Common myeloid progenitor, CD34-positive (primary cell): ENCODE results near the gene ARPP21.

Source experiments
- CTCF ChIA-PET: fragments of 350-600 bp; sonication (Branson Sonifier 250); formaldehyde crosslinking; loops from one replicate; lab custom pipeline; 2021; ENCODE audit warnings: antibody characterized with exemption; lab: Charles Lee
- POLR2A ChIA-PET: fragments of 350-600 bp; sonication (Branson Sonifier 250); formaldehyde crosslinking; loops from one replicate; lab custom pipeline; 2021; ENCODE audit warnings: antibody characterized with exemption; lab: Charles Lee
- DNase-seq, 3 donors: peaks; one replicate each; pipeline versions ENCODE4 v3.0.0 to v3.0.0-alpha.2; 2013
- H3K27ac ChIP-seq, 2 experiments: 1 replicate in 1 of 2; 2 replicates in 1 of 2; pipeline ENCODE4 v1.7.0; 2013; ENCODE audit warnings: inconsistent platforms in 2 of 2, low read length in 2 of 2, mild to moderate bottlenecking in 2 of 2, low read depth in 1 of 2, moderate library complexity in 1 of 2; ENCODE audit not compliant: severe bottlenecking in 2 of 2, insufficient read depth in 1 of 2, poor library complexity in 1 of 2
- H3K27me3 ChIP-seq, 5 experiments: replicated peaks in 2 of 5; 1 replicate in 3 of 5; 2 replicates in 2 of 5; pipeline versions ENCODE4 v1.6.1 to v1.7.0; 2013; ENCODE audit warnings: low read length in 4 of 5, mild to moderate bottlenecking in 2 of 5, moderate library complexity in 2 of 5, inconsistent platforms in 1 of 5; ENCODE audit not compliant: insufficient read depth in 5 of 5, control insufficient read depth in 4 of 5
- H3K36me3 ChIP-seq, 4 experiments: 1 replicate in 2 of 4; 2 replicates in 2 of 4; pipeline versions ENCODE4 v1.6.1 to v1.7.0; 2013; ENCODE audit warnings: low read length in 3 of 4, control low read depth in 1 of 4, mild to moderate bottlenecking in 1 of 4; ENCODE audit not compliant: control insufficient read depth in 4 of 4, insufficient read depth in 4 of 4
- H3K4me1 ChIP-seq, 4 experiments: 1 replicate in 3 of 4; 2 replicates in 1 of 4; pipeline versions ENCODE4 v1.6.1 to v1.7.1; 2013; ENCODE audit warnings: low read length in 3 of 4, mild to moderate bottlenecking in 3 of 4, control low read depth in 1 of 4, inconsistent platforms in 1 of 4, moderate library complexity in 1 of 4; ENCODE audit not compliant: control insufficient read depth in 4 of 4, insufficient read depth in 4 of 4; ENCODE audit errors: control extremely low read depth in 1 of 4
- H3K4me3 ChIP-seq, 7 experiments: 1 replicate in 4 of 7; 2 replicates in 3 of 7; pipeline versions ENCODE4 v1.5.1 to v1.7.0; 2013; ENCODE audit warnings: mild to moderate bottlenecking in 7 of 7, low read length in 6 of 7, moderate library complexity in 6 of 7, inconsistent platforms in 2 of 7, low read depth in 2 of 7, control low read depth in 1 of 7; ENCODE audit not compliant: insufficient read depth in 4 of 7, control insufficient read depth in 1 of 7; ENCODE audit errors: extremely low read depth in 1 of 7
- H3K9me3 ChIP-seq, 5 experiments: 1 replicate in 4 of 5; 2 replicates in 1 of 5; pipeline versions ENCODE4 v1.6.1 to v1.7.1; 2013; ENCODE audit warnings: low read length in 4 of 5, mild to moderate bottlenecking in 2 of 5, inconsistent platforms in 1 of 5, low read depth in 1 of 5, moderate library complexity in 1 of 5; ENCODE audit not compliant: control insufficient read depth in 4 of 5, insufficient read depth in 2 of 5; ENCODE audit errors: control extremely low read depth in 1 of 5
- WGBS: methylation state at CpG from one replicate; pipeline ENCODE4 v1.1.5; 2013; ENCODE audit not compliant: insufficient coverage; 5-methylcytosine and 5-hydroxymethylcytosine counted together

The ARPP21 gene

GRCh38 chr3:35680866-35681650, 41.7 kb downstream of the ARPP21 start:
- H3K4me3 ChIP-seq = no peak overlapping the region

GRCh38 chr3:35685153-35685552, 45.8 kb downstream of the ARPP21 start:
- CTCF ChIA-PET = no interaction called here

More at GRCh38 chr3:35680866-35681650, 41.7 kb downstream of the ARPP21 start:
- no peaks in the 10 kb centered on the region for H3K36me3 ChIP-seq
- 100% methylated on average over 2 of the region's 5 CpGs for WGBS
- H3K27ac ChIP-seq = no peak overlapping the region
- no peaks in the 10 kb centered on the region for H3K27me3 ChIP-seq
- no peaks in the 10 kb centered on the region for H3K9me3 ChIP-seq
- CTCF ChIA-PET = no interaction called here
- H3K4me1 ChIP-seq = peaks cover 7 to 23% (median 15%) of the 10 kb centered on the region in 4 experiments
- POLR2A ChIA-PET = no interaction called here
- peak in 2 of 3 donors; percentile 5 to 24 for DNase-seq

GRCh38 chr3:35688826-35689225, 49.5 kb downstream of the ARPP21 start:
- Histone ChIP-seq H3K4me3 (no peak overlapping the region), H3K9me3 (no peaks in the 10 kb centered on the region), H3K4me1 (no peaks in the 10 kb centered on the region), H3K27ac (no peak overlapping the region), H3K36me3 (no peaks in the 10 kb centered on the region), H3K27me3 (no peaks in the 10 kb centered on the region)
- no CpG with 5 or more reads among the region's 3 CpGs for WGBS
- ChIA-PET POLR2A (no interaction called here), CTCF (no interaction called here)
- no peak for DNase-seq

More at GRCh38 chr3:35685153-35685552, 45.8 kb downstream of the ARPP21 start:
- no peaks in the 10 kb centered on the region for H3K36me3 ChIP-seq
- no peak overlapping the region for H3K27ac ChIP-seq
- no peak for DNase-seq
- no peak overlapping the region for H3K4me3 ChIP-seq
- no peaks in the 10 kb centered on the region for H3K9me3 ChIP-seq
- WGBS = 100% methylated on average over 2 of the region's 3 CpGs
- POLR2A ChIA-PET = no interaction called here
- H3K27me3 ChIP-seq = no peaks in the 10 kb centered on the region
- peaks cover 7 to 18% (median 13%) of the 10 kb centered on the region in 4 experiments for H3K4me1 ChIP-seq

GRCh38 chr3:35690271-35690670, 50.9 kb downstream of the ARPP21 start:
- DNase-seq = no peak
- 100% methylated on average over 1 of the region's 4 CpGs for WGBS
- H3K36me3 ChIP-seq = no peaks in the 10 kb centered on the region
- H3K4me3 ChIP-seq = no peak overlapping the region
- no peaks in the 10 kb centered on the region for H3K9me3 ChIP-seq
- H3K27me3 ChIP-seq = no peaks in the 10 kb centered on the region
- ChIA-PET CTCF (no interaction called here), POLR2A (no interaction called here)
- H3K4me1 ChIP-seq = no peaks in the 10 kb centered on the region
- H3K27ac ChIP-seq = no peak overlapping the region

GRCh38 chr3:35705904-35706303, 66.6 kb downstream of the ARPP21 start:
- DNase-seq = peak in 2 of 3 donors; percentile 0 to 25
- Histone ChIP-seq H3K36me3 (no peaks in the 10 kb centered on the region), H3K4me1 (peaks cover 0 to 12% (median 5%) of the 10 kb centered on the region in 4 experiments), H3K27ac (no peak overlapping the region), H3K27me3 (peaks cover 0 to 7% (median 0%) of the 10 kb centered on the region in 5 experiments), H3K9me3 (no peaks in the 10 kb centered on the region), H3K4me3 (no peak overlapping the region)
- ChIA-PET POLR2A (no interaction called here), CTCF (no interaction called here)
- 100% methylated on average over 1 of the region's 3 CpGs for WGBS

GRCh38 chr3:35707904-35708303, 68.6 kb downstream of the ARPP21 start:
- Histone ChIP-seq H3K4me3 (no peak overlapping the region), H3K9me3 (no peaks in the 10 kb centered on the region), H3K27me3 (peaks cover 0 to 7% (median 0%) of the 10 kb centered on the region in 5 experiments), H3K27ac (no peak overlapping the region), H3K4me1 (peaks cover 0 to 12% (median 5%) of the 10 kb centered on the region in 4 experiments), H3K36me3 (no peaks in the 10 kb centered on the region)
- 100% methylated on average over 1 of the region's 3 CpGs for WGBS
- DNase-seq = no peak
- ChIA-PET POLR2A (no interaction called here), CTCF (no interaction called here)
